WTC11 (cell line): ENCODE results near the gene ZNF22. TPM values are rescaled to one million over a fixed set of nuclear protein-coding genes. Genes with fewer than 3 reads are reported as not detected.

Experiments used
- ATAC-seq: fragments of 200-7000 bp; cut with Tn5 transposase; 2 replicates; pipeline ENCODE4 v1.10.0; 2021; ENCODE audit warnings: mild to moderate bottlenecking, moderate library complexity
- CTCF ChIA-PET: fragments of 300-600 bp; sonication (Branson Sonifier 250); formaldehyde crosslinking; loops from one replicate; lab custom pipeline; 2021; ENCODE audit warnings: antibody characterized with exemption; lab: Charles Lee
- POLR2A ChIA-PET: fragments of 350-600 bp; sonication (Branson Sonifier 250); formaldehyde crosslinking; loops from one replicate; lab custom pipeline; 2021; ENCODE audit warnings: antibody characterized with exemption; lab: Charles Lee
- DNase-seq: peaks from one replicate; pipeline ENCODE4 v3.0.0; 2021; ENCODE audit warnings: low spot score
- H3K27ac Mint-ChIP-seq: 2 replicates; pipeline ENCODE4 v1.8.0; 2021; ENCODE audit warnings: mixed read lengths
- H3K27me3 Mint-ChIP-seq: 2 replicates; pipeline ENCODE4 v1.8.0; 2021; ENCODE audit warnings: low read depth, mild to moderate bottlenecking, moderate library complexity, mixed read lengths
- H3K36me3 Mint-ChIP-seq: 2 replicates; pipeline ENCODE4 v1.8.0; 2021; ENCODE audit warnings: mixed read lengths
- H3K4me1 Mint-ChIP-seq: 2 replicates; pipeline ENCODE4 v1.8.0; 2022; ENCODE audit warnings: mixed read lengths
- H3K4me3 Mint-ChIP-seq: 2 replicates; pipeline ENCODE4 v1.8.0; 2021; ENCODE audit warnings: mild to moderate bottlenecking, moderate library complexity, mixed read lengths
- H3K9me3 Mint-ChIP-seq: 2 replicates; pipeline ENCODE4 v1.8.0; 2021; ENCODE audit warnings: mixed read lengths
- ATF3 ChIP-seq: sonication (generic); formaldehyde crosslinking; conservative IDR thresholded peaks from 2 replicates; pipeline ENCODE4 v1.8.1; 2022; ENCODE audit warnings: mild to moderate bottlenecking, missing genetic modification reagents
- CREM ChIP-seq: sonication (generic); formaldehyde crosslinking; IDR thresholded peaks from 2 replicates; pipeline ENCODE4 v1.8.1; 2022; ENCODE audit warnings: mild to moderate bottlenecking, missing genetic modification reagents, moderate library complexity
- E2F5 ChIP-seq: sonication (generic); formaldehyde crosslinking; IDR thresholded peaks from 2 replicates; pipeline ENCODE4 v1.8.1; 2022; ENCODE audit warnings: mild to moderate bottlenecking, moderate library complexity, missing genetic modification reagents
- FOXP1 ChIP-seq: sonication (generic); formaldehyde crosslinking; IDR thresholded peaks from 2 replicates; pipeline ENCODE4 v1.8.0; 2022; ENCODE audit warnings: missing genetic modification reagents, mild to moderate bottlenecking, moderate library complexity, borderline replicate concordance
- HMGA2 ChIP-seq: fragments of 250-450 bp; sonication (Bioruptor Pico); IDR thresholded peaks from 2 replicates; pipeline ENCODE4 v1.4.0; 2021; ENCODE audit warnings: mild to moderate bottlenecking, moderate library complexity
- IRF2 ChIP-seq: sonication (generic); formaldehyde crosslinking; IDR thresholded peaks from 2 replicates; pipeline ENCODE4 v1.8.0; 2022; ENCODE audit warnings: low read depth, missing genetic modification reagents, borderline replicate concordance
- MYBL2 ChIP-seq: sonication (generic); formaldehyde crosslinking; IDR thresholded peaks from 2 replicates; pipeline ENCODE4 v1.8.1; 2023; ENCODE audit warnings: mild to moderate bottlenecking, moderate library complexity, missing genetic modification reagents
- NR2C2 ChIP-seq: sonication (generic); formaldehyde crosslinking; IDR thresholded peaks from 2 replicates; pipeline ENCODE4 v1.8.0; 2022; ENCODE audit warnings: mild to moderate bottlenecking, missing genetic modification reagents
- OVOL2 ChIP-seq: fragments of 250-450 bp; sonication (Bioruptor Pico); IDR thresholded peaks from 2 replicates; pipeline ENCODE4 v1.9.0; 2021; ENCODE audit warnings: mild to moderate bottlenecking, borderline replicate concordance
- RELA ChIP-seq: sonication (generic); formaldehyde crosslinking; IDR thresholded peaks from 2 replicates; pipeline ENCODE4 v1.8.1; 2022; ENCODE audit warnings: missing genetic modification reagents, mild to moderate bottlenecking, borderline replicate concordance
- STAT6 ChIP-seq: sonication (generic); formaldehyde crosslinking; conservative IDR thresholded peaks from 2 replicates; pipeline ENCODE4 v1.8.1; 2023; ENCODE audit warnings: mild to moderate bottlenecking, low read depth, missing genetic modification reagents, moderate library complexity
- ZBTB21 ChIP-seq: sonication (generic); formaldehyde crosslinking; IDR thresholded peaks from 2 replicates; pipeline ENCODE4 v1.8.1; 2023; ENCODE audit warnings: mild to moderate bottlenecking, missing genetic modification reagents, borderline replicate concordance
- ZNF263 ChIP-seq: sonication (generic); formaldehyde crosslinking; IDR thresholded peaks from 2 replicates; pipeline ENCODE4 v1.8.1; 2022; ENCODE audit warnings: low read depth, mild to moderate bottlenecking, moderate library complexity, missing genetic modification reagents
- ZNF423 ChIP-seq: fragments of 250-450 bp; sonication (Bioruptor Pico); IDR thresholded peaks from 2 replicates; pipeline ENCODE4 v2.1.2; 2022; ENCODE audit warnings: mild to moderate bottlenecking, moderate library complexity
- ZNF512 ChIP-seq: sonication (generic); formaldehyde crosslinking; IDR thresholded peaks from 2 replicates; pipeline ENCODE4 v1.8.1; 2022; ENCODE audit warnings: missing genetic modification reagents, borderline replicate concordance
- ZSCAN18 ChIP-seq: fragments of 250-450 bp; sonication (Bioruptor Pico); IDR thresholded peaks from 2 replicates; pipeline ENCODE4 v2.1.2; 2022; ENCODE audit warnings: mild to moderate bottlenecking, moderate library complexity
- total RNA-seq: library from RNA; stranded (reverse); gene quantifications from 3 replicates; pipeline ENCODE4 v1.2.3, GENCODE V29; 2021

ZNF22 gene
- total RNA-seq, 1 experiment from 2014 or later: 31.0 TPM

GRCh38 chr10:44960482-44961229, 40.1 kb upstream of the ZNF22 start:
- DNase-seq (no peak), ATAC-seq (no peak)
- H3K4me3 Mint-ChIP-seq: peak overlapping the region; percentile 67
- ChIA-PET CTCF (interaction anchor here (7.3 kb wide), 1 partner anchor 26 kb away, joined by 74 read pairs; no protein-coding TSS in a partner anchor), POLR2A (no interaction called here)
- TF ChIP-seq ZSCAN18 (CRISPR knock-in tag) (no peak), HMGA2 (no peak)
- peaks cover 68% of the 10 kb centered on the region for H3K4me1 Mint-ChIP-seq
- peaks cover 10% of the 10 kb centered on the region for H3K27me3 Mint-ChIP-seq
- H3K27ac Mint-ChIP-seq: no peak overlapping the region
- H3K36me3 Mint-ChIP-seq: peaks cover 9% of the 10 kb centered on the region
- peaks cover 5% of the 10 kb centered on the region; the same call in 1 of the 2 replicates for H3K9me3 Mint-ChIP-seq

- peak overlapping the region; percentile 67 for H3K4me3 Mint-ChIP-seq
- no peak for ATAC-seq
- ChIA-PET CTCF (interaction anchor here (7.3 kb wide), 1 partner anchor 27 kb away, joined by 74 read pairs; no protein-coding TSS in a partner anchor), POLR2A (no interaction called here)
- H3K27ac Mint-ChIP-seq: no peak overlapping the region
- H3K27me3 Mint-ChIP-seq: peaks cover 10% of the 10 kb centered on the region
- H3K9me3 Mint-ChIP-seq: peaks cover 5% of the 10 kb centered on the region; the same call in 1 of the 2 replicates
- peaks cover 74% of the 10 kb centered on the region for H3K4me1 Mint-ChIP-seq
- no peak for TF ChIP-seq HMGA2
- no peak for TF ChIP-seq CREM (CRISPR knock-in tag)
- TF ChIP-seq NR2C2: no peak
- no peak for TF ChIP-seq RELA (CRISPR knock-in tag)
- no peak for TF ChIP-seq ATF3 (CRISPR knock-in tag)
- no peak for TF ChIP-seq FOXP1 (CRISPR knock-in tag)
- TF ChIP-seq ZNF423: no peak
- no peak for TF ChIP-seq ZNF263 (CRISPR knock-in tag)
- H3K36me3 Mint-ChIP-seq: peaks cover 6% of the 10 kb centered on the region
- DNase-seq: no peak
Measured at GRCh38 chr10:44961230-44961571, 39.5 kb upstream of the ZNF22 start.

- CTCF ChIA-PET: interaction anchor here (1.6 to 7.3 kb wide), 3 partner anchors 11 to 41 kb away, joined by 5 to 74 read pairs (median 24); no protein-coding TSS in a partner anchor
- Mint-ChIP-seq H3K36me3 (no peaks in the 10 kb centered on the region; the same call in 1 of the 2 replicates), H3K4me1 (peaks cover 80% of the 10 kb centered on the region), H3K9me3 (no peaks in the 10 kb centered on the region), H3K27me3 (peaks cover 10% of the 10 kb centered on the region), H3K27ac (peak overlapping the region; percentile 54), H3K4me3 (no peak overlapping the region)
- no peak for DNase-seq
- POLR2A ChIA-PET: no interaction called here
- ATAC-seq: no peak
- TF ChIP-seq E2F5 (CRISPR knock-in tag) (no peak), ZNF512 (CRISPR knock-in tag) (no peak), OVOL2 (no peak), ZBTB21 (no peak), ZNF423 (no peak), FOXP1 (CRISPR knock-in tag) (no peak), MYBL2 (CRISPR knock-in tag) (no peak), IRF2 (CRISPR knock-in tag) (no peak), STAT6 (CRISPR knock-in tag) (no peak)
Measured at GRCh38 chr10:44961931-44962750, 38.6 kb upstream of the ZNF22 start.
